HepG2 (cell line): ENCODE results near the gene FRK. TPM values are rescaled to one million over a fixed set of nuclear protein-coding genes. Genes with fewer than 3 reads are reported as not detected.

Experiments used
- ATAC-seq: fragments of 200-7000 bp; cut with Tn5 transposase; 3 replicates; pipeline ENCODE4 v1.9.1; 2020; ENCODE audit warnings: mild to moderate bottlenecking, moderate library complexity
- BruUV-seq: library from RNA; stranded (reverse); fragments of 400-500 nt; replicated peaks from 2 replicates; lab custom pipeline; 2021; lab: Mats Ljungman, UMichigan
- CTCF ChIA-PET: fragments of 300-600 bp; formaldehyde crosslinking; extraction: SDS; loops from one replicate; lab custom pipeline; 2021; ENCODE audit warnings: low total read pairs, inconsistent platforms, low intra/inter-chr PET ratio; lab: Yijun Ruan, JAX
- POLR2A ChIA-PET: fragments of 350-600 bp; sonication (Branson Sonifier 250); formaldehyde crosslinking; loops from one replicate; lab custom pipeline; 2020; ENCODE audit warnings: antibody characterized with exemption, inconsistent platforms; lab: Yijun Ruan, JAX
- DNase-seq: peaks from one replicate; pipeline ENCODE4 v3.0.0-alpha.2; 2015; ENCODE audit warnings: low spot score
- FAIRE-seq: peaks from 3 replicates; lab custom pipeline; 2011; peaks lifted over from hg19 to GRCh38; lab: Jason Lieb, UNC
- H2AFZ ChIP-seq: one replicate; pipeline ENCODE4 v1.6.1; 2011; ENCODE audit warnings: low read length, inconsistent platforms
- H3K27ac ChIP-seq: fragments of 300-600 bp; 3 replicates; pipeline ENCODE4 v1.8.0; 2011; ENCODE audit warnings: mixed run types, mild to moderate bottlenecking, mixed read lengths, low read length, inconsistent platforms; ENCODE audit not compliant: insufficient read depth; ENCODE audit errors: extremely low read length
- H3K27me3 ChIP-seq, 2 experiments: fragments of 200-600 bp in 1 of 2; 2 replicates in 1 of 2; 3 replicates in 1 of 2; pipeline versions ENCODE4 v1.6.0 to v1.8.0; 2011; ENCODE audit warnings: low read length in 2 of 2, mild to moderate bottlenecking in 2 of 2, moderate library complexity in 2 of 2, inconsistent platforms in 1 of 2; ENCODE audit not compliant: insufficient read depth in 2 of 2, control insufficient read depth in 1 of 2
- H3K36me3 ChIP-seq, 2 experiments: fragments of 200-600 bp in 1 of 2; replicated peaks in 1 of 2; 2 replicates in 1 of 2; 3 replicates in 1 of 2; pipeline versions ENCODE4 v1.5.1 to v1.8.0; 2011; ENCODE audit warnings: low read length in 2 of 2, inconsistent platforms in 1 of 2; ENCODE audit not compliant: insufficient read depth in 2 of 2, control insufficient read depth in 1 of 2
- H3K4me1 ChIP-seq: 2 replicates; pipeline ENCODE4 v1.5.1; 2012; ENCODE audit warnings: low read length, inconsistent platforms; ENCODE audit not compliant: insufficient read depth
- H3K4me2 ChIP-seq: 2 replicates; pipeline ENCODE4 v1.6.0; 2011; ENCODE audit warnings: low read depth, low read length, inconsistent platforms
- H3K4me3 ChIP-seq, 3 experiments: fragments of 200-600 bp in 1 of 3; sonication (generic), shearing (Covaris generic) in 1 of 3; replicated peaks in 1 of 3; 2 replicates each; pipeline ENCODE4 v1.5.1; 2011 to 2016; ENCODE audit warnings: low read length in 3 of 3, inconsistent platforms in 2 of 3, low read depth in 2 of 3, mild to moderate bottlenecking in 2 of 3, control low read depth in 1 of 3, mixed read lengths in 1 of 3; ENCODE audit not compliant: insufficient read depth in 1 of 3
- H3K79me2 ChIP-seq: one replicate; pipeline ENCODE4 v1.6.1; 2011; ENCODE audit warnings: low read length, inconsistent platforms; ENCODE audit not compliant: insufficient read depth
- H3K9ac ChIP-seq: 2 replicates; pipeline ENCODE4 v1.6.0; 2011; ENCODE audit warnings: mild to moderate bottlenecking, low read depth, low read length, inconsistent platforms; ENCODE audit not compliant: insufficient read depth
- H3K9me3 ChIP-seq: 2 replicates; pipeline ENCODE4 v1.5.1; 2012; ENCODE audit warnings: mild to moderate bottlenecking, low read length
- H4K20me1 ChIP-seq: 2 replicates; pipeline ENCODE4 v1.6.0; 2011; ENCODE audit warnings: inconsistent platforms, mild to moderate bottlenecking, low read length, moderate library complexity; ENCODE audit not compliant: insufficient read depth
- ATM ChIP-seq: fragments of 450-650 bp; IDR thresholded peaks from 2 replicates; pipeline ENCODE4 v1.7.1; 2017; ENCODE audit warnings: mild to moderate bottlenecking, borderline replicate concordance
- ESRRA ChIP-seq: sonication (generic); formaldehyde crosslinking; IDR thresholded peaks from 2 replicates; pipeline ENCODE4 v1.5.1; 2020; ENCODE audit warnings: mild to moderate bottlenecking, low read depth, missing genetic modification reagents
- ETV5 ChIP-seq: IDR thresholded peaks from 2 replicates; pipeline ENCODE4 v1.6.1; 2018; ENCODE audit warnings: missing biosample characterization, missing genetic modification reagents, inconsistent platforms, borderline replicate concordance
- PHF21A ChIP-seq: sonication (generic); formaldehyde crosslinking; IDR thresholded peaks from 2 replicates; pipeline ENCODE4 v1.5.0; 2020; ENCODE audit warnings: mild to moderate bottlenecking, missing genetic modification reagents
- PLRG1 ChIP-seq: fragments of 450-650 bp; conservative IDR thresholded peaks from 2 replicates; pipeline ENCODE4 v1.6.1; 2016
- PREB ChIP-seq: sonication (generic); formaldehyde crosslinking; IDR thresholded peaks from 2 replicates; pipeline ENCODE4 v1.4.0; 2020; ENCODE audit warnings: missing genetic modification reagents
- ZFP36 ChIP-seq: fragments of 150-350 bp; IDR thresholded peaks from 2 replicates; pipeline ENCODE4 v1.6.1; 2018; ENCODE audit warnings: borderline replicate concordance, low read length, low read depth; ENCODE audit not compliant: partially characterized antibody
- ZFP41 ChIP-seq: sonication (generic); formaldehyde crosslinking; IDR thresholded peaks from 2 replicates; pipeline ENCODE4 v1.4.0; 2020; ENCODE audit warnings: mild to moderate bottlenecking, missing genetic modification reagents, borderline replicate concordance
- ZNF362 ChIP-seq: sonication (generic); formaldehyde crosslinking; IDR thresholded peaks from 2 replicates; pipeline ENCODE4 v1.4.0; 2020; ENCODE audit warnings: missing genetic modification reagents, mild to moderate bottlenecking, borderline replicate concordance
- ZNF430 ChIP-seq: sonication (generic); formaldehyde crosslinking; IDR thresholded peaks from 2 replicates; pipeline ENCODE4 v1.9.0; 2021; ENCODE audit warnings: mild to moderate bottlenecking, missing genetic modification reagents
- ZNF460 ChIP-seq: sonication (generic); formaldehyde crosslinking; IDR thresholded peaks from 2 replicates; pipeline ENCODE4 v1.5.1; 2020; ENCODE audit warnings: missing genetic modification reagents, mild to moderate bottlenecking, borderline replicate concordance
- ZNF577 ChIP-seq: sonication (generic); formaldehyde crosslinking; IDR thresholded peaks from 2 replicates; pipeline ENCODE4 v1.4.0; 2020; ENCODE audit warnings: mild to moderate bottlenecking, low read depth, missing genetic modification reagents, borderline replicate concordance
- ZNF83 ChIP-seq: sonication (generic); formaldehyde crosslinking; IDR thresholded peaks from 2 replicates; pipeline ENCODE4 v1.4.0; 2020; ENCODE audit warnings: missing genetic modification reagents, mild to moderate bottlenecking, borderline replicate concordance
- ZNF839 ChIP-seq: sonication (generic); formaldehyde crosslinking; IDR thresholded peaks from 2 replicates; pipeline ENCODE4 v1.4.0; 2020; ENCODE audit warnings: missing genetic modification reagents, mild to moderate bottlenecking, borderline replicate concordance
- ZSCAN29 ChIP-seq: sonication (generic); formaldehyde crosslinking; conservative IDR thresholded peaks from 2 replicates; pipeline ENCODE4 v1.4.0; 2020; ENCODE audit warnings: mild to moderate bottlenecking, missing genetic modification reagents
- WGBS: methylation state at CpG from one replicate; pipeline ENCODE4 v1.1.6; 2017; ENCODE audit warnings: low lambda C conversion rate; 5-methylcytosine and 5-hydroxymethylcytosine counted together
- in situ Hi-C: cut with HindIII; loops from 2 replicates; pipeline ENCODE4 v1.10.0; 2017; ENCODE audit warnings: low pct_unique_long_range_greater_than_20kb; ENCODE audit not compliant: extremely low pct_ligation_motif_present
- intact Hi-C: fragments of 100-400 bp; cut with micrococcal nuclease; formaldehyde crosslinking; loops from one replicate; pipeline ENCODE4 v1.10.0; 2022; ENCODE audit not compliant: unreplicated experiment
- polyA plus RNA-seq, 8 experiments: library from polyadenylated mRNA; depleted of rRNA in 3 of 8; stranded (reverse) in 7 of 8; unstranded in 1 of 8; fragments of >200 nt; fragmentation: Illumina TruSeq in 4 of 8; extraction: Trizol in 4 of 8; gene quantifications; 2 replicates each; pipeline versions ENCODE4 v1.2.1 to v1.2.3, GENCODE V29; 2011 to 2016; ENCODE audit warnings: low read depth in 4 of 8, missing spikeins in 1 of 8, mixed read lengths in 1 of 8; ENCODE audit not compliant: insufficient read depth in 1 of 8
- total RNA-seq, 5 experiments: library from RNA; depleted of rRNA; stranded (reverse); fragments of >200 nt; fragmentation: Illumina TruSeq; extraction: Trizol; gene quantifications; 2 replicates each; pipeline ENCODE4 v1.2.3, GENCODE V29; 2016; ENCODE audit warnings: low read depth in 1 of 5

The FRK gene
- total and polyA plus RNA-seq, 2 of the 13 experiments (the other 11 are each of a cell fraction or from before 2014, with no cell fraction given): 1.3 to 2.9 TPM

- in situ Hi-C loops: no loop called here
- Histone ChIP-seq H3K27me3 (no peaks in the 10 kb centered on the region), H3K4me2 (no peak overlapping the region)
- intact Hi-C loops: no loop called here
- ATAC-seq: no peak
- CTCF ChIA-PET: no interaction called here
- TF ChIP-seq ZSCAN29 (CRISPR knock-in tag): no peak
- no peak for TF ChIP-seq ZNF839 (CRISPR knock-in tag)
- TF ChIP-seq ZFP41 (CRISPR knock-in tag): no peak
- no peak for TF ChIP-seq PLRG1
- no peak for TF ChIP-seq PHF21A (CRISPR knock-in tag)
- no peak for TF ChIP-seq ETV5 (CRISPR knock-in tag)
- no peak for TF ChIP-seq PREB (CRISPR knock-in tag)
- TF ChIP-seq ATM: no peak
- TF ChIP-seq ZNF577 (CRISPR knock-in tag): no peak
- no peak for TF ChIP-seq ZFP36
- TF ChIP-seq ZNF430 (CRISPR knock-in tag): no peak
- TF ChIP-seq ZNF460 (CRISPR knock-in tag): no peak
- TF ChIP-seq ZNF83 (CRISPR knock-in tag): no peak
- TF ChIP-seq ZNF362 (CRISPR knock-in tag): no peak
- no peak for TF ChIP-seq ESRRA
- TF ChIP-seq, all 625 proteins: peak for 0
- DNase-seq (no peak), FAIRE-seq (no peak)
- no peaks in the 10 kb centered on the region for H3K79me2 ChIP-seq
- WGBS: 93% methylated on average over 2 of the region's 2 CpGs
- POLR2A ChIA-PET: no interaction called here
- H3K4me1 ChIP-seq: peaks cover 7% of the 10 kb centered on the region; the same call in 1 of the 2 replicates
- no peaks in the 10 kb centered on the region for H4K20me1 ChIP-seq
- H3K36me3 ChIP-seq: peaks cover 2 to 5% of the 10 kb centered on the region in 2 experiments; a peak in 1 of 5 replicates
- no peaks in the 10 kb centered on the region for H3K9me3 ChIP-seq
- H2AFZ ChIP-seq: no peak overlapping the region
- H3K27ac ChIP-seq: no peak overlapping the region
- no peak overlapping the region for H3K9ac ChIP-seq
- BruUV-seq: no TSS peak
- no peak overlapping the region for H3K4me3 ChIP-seq
These were observed 88.9 kb downstream of the FRK start for GRCh38 chr6:115971785-115972184.
